ENCODE measurements around the gene CPA3.

The CPA3 gene

GRCh38 chr3:148863297-148863696, 1.8 kb upstream of the CPA3 start:
- DNase-seq: no peak

GRCh38 chr3:148863814-148864213, 1.3 kb upstream of the CPA3 start:
- DNase-seq: no peak

- no peak for DNase-seq
Measured at GRCh38 chr3:148866261-148866660, 1.2 kb downstream of the CPA3 start.

GRCh38 chr3:148873270-148873927, 8.3 kb downstream of the CPA3 start:
- peak; percentile 90 for DNase-seq

- peak; percentile 98 for DNase-seq
Measured at GRCh38 chr3:148873977-148874376, 8.9 kb downstream of the CPA3 start.

- DNase-seq: no peak
Measured at GRCh38 chr3:148878095-148878494, 13.0 kb downstream of the CPA3 start.

GRCh38 chr3:148879256-148879655, 14.2 kb downstream of the CPA3 start:
- DNase-seq: no peak

- peak; percentile 43 for DNase-seq
Measured at GRCh38 chr3:148880681-148881080, 15.6 kb downstream of the CPA3 start.

- no peak for DNase-seq
Measured at GRCh38 chr3:148881286-148881685, 16.2 kb downstream of the CPA3 start.

GRCh38 chr3:148882288-148882687, 17.2 kb downstream of the CPA3 start:
- DNase-seq: no peak

- DNase-seq: no peak
Measured at GRCh38 chr3:148883163-148883562, 18.1 kb downstream of the CPA3 start.

GRCh38 chr3:148884261-148884660, 19.2 kb downstream of the CPA3 start:
- DNase-seq: no peak

GRCh38 chr3:148889828-148890227, 24.7 kb downstream of the CPA3 start:
- DNase-seq: no peak

GRCh38 chr3:148896062-148896461, 31.0 kb downstream of the CPA3 start:
- no peak for DNase-seq

- no peak for DNase-seq
Measured at GRCh38 chr3:148901987-148902791, 37.1 kb downstream of the CPA3 start.

GRCh38 chr3:148903022-148903442, 37.9 kb downstream of the CPA3 start:
- DNase-seq: no peak

GRCh38 chr3:148903941-148904340, 38.8 kb downstream of the CPA3 start:
- DNase-seq: no peak

- DNase-seq: no peak
Measured at GRCh38 chr3:148906667-148907066, 41.6 kb downstream of the CPA3 start.

- no peak for DNase-seq
Measured at GRCh38 chr3:148911173-148911572, 46.1 kb downstream of the CPA3 start.

- DNase-seq: no peak
Measured at GRCh38 chr3:148911592-148911991, 46.5 kb downstream of the CPA3 start.

- no peak for DNase-seq
Measured at GRCh38 chr3:148914936-148915690, 50.0 kb downstream of the CPA3 start.

- DNase-seq: no peak
Measured at GRCh38 chr3:148916132-148916531, 51.0 kb downstream of the CPA3 start.

GRCh38 chr3:148922467-148922866, 57.4 kb downstream of the CPA3 start:
- DNase-seq: no peak

- DNase-seq: no peak
Measured at GRCh38 chr3:148923592-148923991, 58.5 kb downstream of the CPA3 start.

Data from DMS 273 treated with DMSO at 0.1 percent for 48 hours (cell line).